K562 (cell line): Measurements from ENCODE around the gene MFAP2. TPM values are rescaled to one million over a fixed set of nuclear protein-coding genes. Genes with fewer than 3 reads are reported as not detected.

Experiments used
- BCOR ChIP-seq: fragments of 450-650 bp; IDR thresholded peaks from 2 replicates; pipeline ENCODE4 v1.6.1; 2016
- C11orf30 ChIP-seq: fragments of 450-650 bp; IDR thresholded peaks from 2 replicates; pipeline ENCODE4 v1.6.1; 2016; ENCODE audit warnings: low read depth, mild to moderate bottlenecking
- CREBBP ChIP-seq: IDR thresholded peaks from one replicate; pipeline ENCODE4 v1.6.1; 2012; ENCODE audit warnings: low read depth, mild to moderate bottlenecking, control low read depth, inconsistent platforms, low read length
- IFI16 ChIP-seq: fragments of 250-450 bp; sonication (Bioruptor Pico); IDR thresholded peaks from 2 replicates; pipeline ENCODE4 v2.1.2; 2022; ENCODE audit warnings: mild to moderate bottlenecking, inconsistent platforms
- MLLT1 ChIP-seq, 2 experiments: fragments of 450-650 bp; IDR thresholded peaks; 2 replicates each; pipeline ENCODE4 v1.6.1; 2016
- NR2F6 ChIP-seq: fragments of 450-650 bp; formaldehyde crosslinking; IDR thresholded peaks from 2 replicates; pipeline ENCODE4 v1.4.0; 2020; ENCODE audit warnings: mild to moderate bottlenecking
- NR4A1 ChIP-seq, 2 experiments: fragments of 250-450 bp in 1 of 2; fragments of 450-650 bp in 1 of 2; sonication (Bioruptor Pico) in 1 of 2; IDR thresholded peaks; 2 replicates each; pipeline versions ENCODE4 v1.4.0 to v1.6.1; 2016 to 2020; ENCODE audit warnings: mild to moderate bottlenecking in 2 of 2, missing compliant biosample characterization in 1 of 2, missing genetic modification characterization in 1 of 2, moderate library complexity in 1 of 2
- TGIF2 ChIP-seq: sonication (generic); formaldehyde crosslinking; IDR thresholded peaks from 2 replicates; pipeline ENCODE4 v1.8.1; 2022; ENCODE audit warnings: mild to moderate bottlenecking, missing genetic modification reagents, moderate library complexity
- USF1 ChIP-seq: sonication (generic); formaldehyde crosslinking; IDR thresholded peaks from 2 replicates; pipeline ENCODE4 v1.9.0; 2022; ENCODE audit warnings: mild to moderate bottlenecking, missing genetic modification reagents
- WHSC1 ChIP-seq: IDR thresholded peaks from one replicate; pipeline ENCODE4 v1.6.1; 2012; ENCODE audit warnings: low read length, control low read depth, inconsistent platforms
- ZC3H8 ChIP-seq: fragments of 450-650 bp; IDR thresholded peaks from 2 replicates; pipeline ENCODE4 v1.6.1; 2017
- ZNF274 ChIP-seq: IDR thresholded peaks from 2 replicates; pipeline ENCODE4 v1.6.1; 2011; ENCODE audit warnings: low read depth, mild to moderate bottlenecking, low read length, moderate library complexity, borderline replicate concordance
- ZNF57 ChIP-seq: fragments of 450-650 bp; formaldehyde crosslinking; IDR thresholded peaks from 2 replicates; pipeline ENCODE4 v1.4.0; 2020; ENCODE audit warnings: mild to moderate bottlenecking, moderate library complexity
- ZNF589 ChIP-seq: fragments of 200-800 bp; sonication (Bioruptor generic); IDR thresholded peaks from 2 replicates; pipeline ENCODE4 v1.6.1; 2016; ENCODE audit warnings: low read depth, missing genetic modification characterization, missing compliant biosample characterization
- ZNF592 ChIP-seq: fragments of 450-650 bp; IDR thresholded peaks from 2 replicates; pipeline ENCODE4 v1.6.1; 2017; ENCODE audit warnings: antibody characterized with exemption, mild to moderate bottlenecking
- polyA plus RNA-seq, 8 experiments: library from polyadenylated mRNA; depleted of rRNA in 4 of 8; stranded (reverse) in 5 of 8; unstranded in 3 of 8; fragments of >200 nt; fragmentation: Nextera tagmentation in 2 of 8; fragmentation: Illumina TruSeq in 1 of 8; extraction: Ambion mirVana in 2 of 8; extraction: Trizol in 1 of 8; gene quantifications; 2 replicates each; pipeline versions ENCODE4 v1.2.1 to v1.2.3, GENCODE V29; 2011 to 2014; ENCODE audit warnings: inconsistent platforms in 1 of 8, missing spikeins in 1 of 8
- total RNA-seq, 7 experiments: library from RNA; depleted of rRNA in 6 of 7; stranded (reverse); fragments of >200 nt in 6 of 7; fragmentation: Illumina TruSeq in 2 of 7; extraction: Trizol in 2 of 7; gene quantifications; 2 replicates each; pipeline versions ENCODE4 v1.2.1 to v1.2.3, GENCODE V29; 2011 to 2021; ENCODE audit warnings: low replicate concordance in 1 of 7

The MFAP2 gene
- total and polyA plus RNA-seq, 9 of the 15 experiments (the other 6 are each of a cell fraction or from before 2014, with no cell fraction given): not detected

GRCh38 chr1:17013491-17014320 is 33.3 kb upstream of the MFAP2 start (continued):
- TF ChIP-seq ZNF274 (no peak), ZNF592 (no peak), BCOR (no peak), MLLT1 (IDR thresholded peaks at IDR 0.05) (peak in 1 of 2 experiments; percentile 68; a peak in 1 of 4 replicates), WHSC1 (no peak), USF1 (CRISPR knock-in tag) (peak; percentile 65), ZNF589 (CRISPR knock-in tag) (peak; percentile 68), NR2F6 (no peak), NR4A1 (CRISPR knock-in tag; IDR thresholded peaks at IDR 0.05) (no peak), NR4A1 (tag; IDR thresholded peaks at IDR 0.05) (no peak), ZNF57 (CRISPR knock-in tag) (no peak; the same call in 1 of the 2 replicates), C11orf30 (no peak), TGIF2 (CRISPR knock-in tag) (no peak), CREBBP (no peak), IFI16 (CRISPR knock-in tag) (no peak), ZC3H8 (no peak)
